ENCODE results near the gene DHCR7.

- TF ChIP-seq, protein P1, sequence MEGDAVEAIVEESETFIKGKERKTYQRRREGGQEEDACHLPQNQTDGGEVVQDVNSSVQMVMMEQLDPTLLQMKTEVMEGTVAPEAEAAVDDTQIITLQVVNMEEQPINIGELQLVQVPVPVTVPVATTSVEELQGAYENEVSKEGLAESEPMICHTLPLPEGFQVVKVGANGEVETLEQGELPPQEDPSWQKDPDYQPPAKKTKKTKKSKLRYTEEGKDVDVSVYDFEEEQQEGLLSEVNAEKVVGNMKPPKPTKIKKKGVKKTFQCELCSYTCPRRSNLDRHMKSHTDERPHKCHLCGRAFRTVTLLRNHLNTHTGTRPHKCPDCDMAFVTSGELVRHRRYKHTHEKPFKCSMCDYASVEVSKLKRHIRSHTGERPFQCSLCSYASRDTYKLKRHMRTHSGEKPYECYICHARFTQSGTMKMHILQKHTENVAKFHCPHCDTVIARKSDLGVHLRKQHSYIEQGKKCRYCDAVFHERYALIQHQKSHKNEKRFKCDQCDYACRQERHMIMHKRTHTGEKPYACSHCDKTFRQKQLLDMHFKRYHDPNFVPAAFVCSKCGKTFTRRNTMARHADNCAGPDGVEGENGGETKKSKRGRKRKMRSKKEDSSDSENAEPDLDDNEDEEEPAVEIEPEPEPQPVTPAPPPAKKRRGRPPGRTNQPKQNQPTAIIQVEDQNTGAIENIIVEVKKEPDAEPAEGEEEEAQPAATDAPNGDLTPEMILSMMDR (conservative IDR thresholded peaks at IDR 0.05; ENCODE audit: low read depth in 2 of 2), result peak; percentile 7 to 38; a peak in 2 of 4 replicates
- TF ChIP-seq EZH2 (IDR thresholded peaks at IDR 0.05; ENCODE audit: low read depth, unreplicated experiment) (no peak), JUNB (IDR thresholded peaks at IDR 0.05; ENCODE audit: unreplicated experiment) (no peak), REST (IDR thresholded peaks at IDR 0.05; ENCODE audit: unreplicated experiment) (no peak), NANOG (IDR thresholded peaks at IDR 0.05; ENCODE audit: borderline replicate concordance) (no peak), POLR2AphosphoS5 (IDR thresholded peaks at IDR 0.05; ENCODE audit: low read depth) (no peak)
These were observed 22.8 kb downstream of the DHCR7 start for GRCh38 chr11:71425409-71425808.

Data from GM23338 (cell line).